Fibroblast of pulmonary artery (primary cell): Measurements from ENCODE around the gene PTPRN2.
"Not testable (repeated sequence)": the region's sequence is repeated elsewhere in the genome, so short reads cannot be mapped to it uniquely, and the experiment has no call there.

Experiments
- DNase-seq: peaks from one replicate; pipeline ENCODE4 v3.0.0-alpha.2; 2010; ENCODE audit warnings: low read depth
- H3K4me3 ChIP-seq: replicated peaks from 2 replicates; pipeline ENCODE4 v1.5.1; 2011; ENCODE audit warnings: low read depth, mild to moderate bottlenecking, control low read depth, low read length, moderate library complexity
- CTCF ChIP-seq: IDR thresholded peaks from 2 replicates; pipeline ENCODE4 v1.5.1; 2011; ENCODE audit warnings: mild to moderate bottlenecking, control low read depth, low read length, inconsistent platforms; ENCODE audit errors: missing control alignments

The PTPRN2 gene

GRCh38 chr7:157784041-157784835 is 803.4 kb downstream of the PTPRN2 start:
- DNase-seq = no peak
- no peak for TF ChIP-seq CTCF
- no peak overlapping the region for H3K4me3 ChIP-seq

- TF ChIP-seq CTCF = no peak
- DNase-seq = no peak
- H3K4me3 ChIP-seq = no peak overlapping the region
Measured at GRCh38 chr7:157782041-157782440, 805.6 kb downstream of the PTPRN2 start.

- no peak for TF ChIP-seq CTCF
- no peak for DNase-seq
Measured at GRCh38 chr7:157780721-157781120, 806.9 kb downstream of the PTPRN2 start.

GRCh38 chr7:157780312-157780711 is 807.3 kb downstream of the PTPRN2 start:
- H3K4me3 ChIP-seq = no peak overlapping the region
- DNase-seq = no peak
- no peak for TF ChIP-seq CTCF

More at GRCh38 chr7:157780721-157781120, 806.9 kb downstream of the PTPRN2 start:
- no peak overlapping the region for H3K4me3 ChIP-seq

GRCh38 chr7:157779206-157779605 is 808.4 kb downstream of the PTPRN2 start:
- no peak overlapping the region for H3K4me3 ChIP-seq
- DNase-seq = no peak
- TF ChIP-seq CTCF = no peak

GRCh38 chr7:157777194-157777762 is 810.3 kb downstream of the PTPRN2 start:
- DNase-seq, H3K4me3 ChIP-seq: not testable (repeated sequence)

GRCh38 chr7:157775560-157776332 is 811.9 kb downstream of the PTPRN2 start:
- TF ChIP-seq CTCF = no peak

More at GRCh38 chr7:157775560-157776332, 811.9 kb downstream of the PTPRN2 start:
- DNase-seq = no peak
- no peak overlapping the region for H3K4me3 ChIP-seq
